GM23338 (cell line): ENCODE data around the gene ABHD18. TPM values are rescaled to one million over a fixed set of nuclear protein-coding genes. Genes with fewer than 3 reads are reported as not detected.
A peak's percentile ranks its signal among the peaks of the same experiment; 100 is the strongest.

Experiments
- ATAC-seq: fragments of 200-7000 bp; cut with Tn5 transposase; 3 replicates; pipeline ENCODE4 v1.9.1; 2020
- DNase-seq: peaks from one replicate; pipeline ENCODE4 v3.0.0-alpha.2; 2015; ENCODE audit warnings: low spot score
- H2AFZ ChIP-seq: fragments of 200-600 bp; sonication (generic); 2 replicates; pipeline ENCODE4 v1.8.0; 2016; ENCODE audit warnings: antibody characterized with exemption, mild to moderate bottlenecking, moderate library complexity
- H3F3A ChIP-seq: fragments of 200-600 bp; sonication (generic); replicated peaks from 2 replicates; pipeline ENCODE4 v1.8.0; 2017; ENCODE audit warnings: antibody characterized with exemption, mixed run types, low read depth
- H3K27ac ChIP-seq: fragments of 200-600 bp; sonication (generic); 2 replicates; pipeline ENCODE4 v1.6.1; 2016; ENCODE audit warnings: low read depth
- H3K27me3 ChIP-seq: fragments of 200-600 bp; sonication (generic); 2 replicates; pipeline ENCODE4 v1.8.0; 2016; ENCODE audit warnings: mild to moderate bottlenecking, mixed run types, moderate library complexity; ENCODE audit not compliant: insufficient read depth
- H3K36me3 ChIP-seq: fragments of 200-600 bp; sonication (generic); 2 replicates; pipeline ENCODE4 v1.8.0; 2016; ENCODE audit warnings: mild to moderate bottlenecking; ENCODE audit not compliant: insufficient read depth
- H3K4me1 ChIP-seq: fragments of 200-600 bp; sonication (generic); 2 replicates; pipeline ENCODE4 v1.8.0; 2016; ENCODE audit warnings: mild to moderate bottlenecking, moderate library complexity; ENCODE audit not compliant: insufficient read depth
- H3K4me2 ChIP-seq: fragments of 200-600 bp; sonication (generic); 2 replicates; pipeline ENCODE4 v1.7.1; 2017; ENCODE audit warnings: mixed run types
- H3K4me3 ChIP-seq: fragments of 200-600 bp; sonication (generic); 2 replicates; pipeline ENCODE4 v1.6.1; 2016; ENCODE audit warnings: mixed run types
- H3K79me2 ChIP-seq: fragments of 200-600 bp; sonication (generic); replicated peaks from 2 replicates; pipeline ENCODE4 v1.8.0; 2017; ENCODE audit warnings: mild to moderate bottlenecking; ENCODE audit not compliant: insufficient read depth
- H3K9me2 ChIP-seq: fragments of 200-600 bp; sonication (generic); 2 replicates; pipeline ENCODE4 v1.8.0; 2017; ENCODE audit not compliant: insufficient read depth
- H4K20me1 ChIP-seq: fragments of 200-600 bp; sonication (generic); replicated peaks from 2 replicates; pipeline ENCODE4 v1.8.0; 2017; ENCODE audit warnings: mild to moderate bottlenecking; ENCODE audit not compliant: insufficient read depth
- H3K27ac Mint-ChIP-seq: 2 replicates; pipeline ENCODE4 v1.8.0; 2020; ENCODE audit warnings: inconsistent platforms, mild to moderate bottlenecking, moderate library complexity, mixed read lengths
- H3K27me3 Mint-ChIP-seq: 3 replicates; pipeline ENCODE4 v1.8.0; 2022; ENCODE audit warnings: low read depth, mild to moderate bottlenecking, moderate library complexity, mixed read lengths, inconsistent platforms; ENCODE audit not compliant: insufficient read depth, poor library complexity
- H3K36me3 Mint-ChIP-seq: 3 replicates; pipeline ENCODE4 v1.8.0; 2021; ENCODE audit warnings: low read depth, mild to moderate bottlenecking, inconsistent platforms, moderate library complexity, mixed read lengths
- H3K4me1 Mint-ChIP-seq: 3 replicates; pipeline ENCODE4 v1.8.0; 2020; ENCODE audit warnings: mild to moderate bottlenecking, inconsistent platforms, mixed read lengths
- H3K4me3 Mint-ChIP-seq: 3 replicates; pipeline ENCODE4 v1.8.0; 2021; ENCODE audit warnings: moderate library complexity, mild to moderate bottlenecking, inconsistent platforms, mixed read lengths
- H3K9me3 Mint-ChIP-seq: 3 replicates; pipeline ENCODE4 v1.8.0; 2020; ENCODE audit warnings: moderate library complexity, mild to moderate bottlenecking, inconsistent platforms, mixed read lengths
- CREB1 ChIP-seq: fragments of 250-450 bp; sonication (Bioruptor Pico); IDR thresholded peaks from 2 replicates; pipeline ENCODE4 v1.5.0; 2020; ENCODE audit warnings: low read depth, mild to moderate bottlenecking, moderate library complexity
- EZH2phosphoT487 ChIP-seq: fragments of 200-600 bp; sonication (generic); IDR thresholded peaks from one replicate; pipeline ENCODE4 v1.8.1; 2018; ENCODE audit warnings: antibody characterized with exemption; ENCODE audit not compliant: unreplicated experiment
- POLR2AphosphoS5 ChIP-seq: IDR thresholded peaks from 2 replicates; pipeline ENCODE4 v1.6.1; 2016; ENCODE audit warnings: antibody characterized with exemption, low read depth
- STAT1 ChIP-seq: IDR thresholded peaks from one replicate; pipeline ENCODE4 v1.6.1; 2016; ENCODE audit warnings: antibody characterized with exemption; ENCODE audit not compliant: unreplicated experiment
- ZNF114 ChIP-seq: fragments of 250-450 bp; sonication (Bioruptor Pico); IDR thresholded peaks from 2 replicates; pipeline ENCODE4 v1.5.0; 2020; ENCODE audit warnings: mild to moderate bottlenecking, moderate library complexity
- ZNF331 ChIP-seq: fragments of 250-450 bp; sonication (Bioruptor Pico); IDR thresholded peaks from 2 replicates; pipeline ENCODE4 v1.5.0; 2020; ENCODE audit warnings: low read depth, mild to moderate bottlenecking, moderate library complexity
- polyA plus RNA-seq: library from polyadenylated mRNA; unstranded; fragments of >200 nt; fragmentation: Nextera tagmentation; extraction: Ambion mirVana; gene quantifications from 2 replicates; pipeline ENCODE4 v1.2.1, GENCODE V29; 2016
- total RNA-seq: library from RNA; depleted of rRNA; stranded (reverse); fragments of >200 nt; shearing (Covaris generic); gene quantifications from 2 replicates; pipeline ENCODE4 v1.2.3, GENCODE V29; 2014
- TF ChIP-seq, protein P1 (sequence below): fragments of 250-450 bp; sonication (Bioruptor Pico); IDR thresholded peaks from 2 replicates; pipeline ENCODE4 v1.5.0; 2020; ENCODE audit warnings: mild to moderate bottlenecking, moderate library complexity
- TF ChIP-seq, protein P2 (sequence below): IDR thresholded peaks from 2 replicates; pipeline ENCODE4 v1.6.1; 2016; ENCODE audit warnings: antibody characterized with exemption
- TF ChIP-seq, protein P3 (sequence below), 2 experiments: fragments of 200-600 bp in 1 of 2; sonication (generic) in 1 of 2; conservative IDR thresholded peaks; 2 replicates each; pipeline versions ENCODE4 v1.5.1 to v1.6.1; 2016 to 2017; ENCODE audit warnings: antibody characterized with exemption in 2 of 2, low read depth in 2 of 2, mild to moderate bottlenecking in 2 of 2, moderate library complexity in 1 of 2
- TF ChIP-seq, protein P4 (sequence below): IDR thresholded peaks from one replicate; pipeline ENCODE4 v1.6.1; 2018; ENCODE audit warnings: antibody characterized with exemption; ENCODE audit not compliant: unreplicated experiment

Gene ABHD18
- total and polyA plus RNA-seq, 2 experiments from 2014 or later: 7.2 to 18.6 TPM

DNA sequence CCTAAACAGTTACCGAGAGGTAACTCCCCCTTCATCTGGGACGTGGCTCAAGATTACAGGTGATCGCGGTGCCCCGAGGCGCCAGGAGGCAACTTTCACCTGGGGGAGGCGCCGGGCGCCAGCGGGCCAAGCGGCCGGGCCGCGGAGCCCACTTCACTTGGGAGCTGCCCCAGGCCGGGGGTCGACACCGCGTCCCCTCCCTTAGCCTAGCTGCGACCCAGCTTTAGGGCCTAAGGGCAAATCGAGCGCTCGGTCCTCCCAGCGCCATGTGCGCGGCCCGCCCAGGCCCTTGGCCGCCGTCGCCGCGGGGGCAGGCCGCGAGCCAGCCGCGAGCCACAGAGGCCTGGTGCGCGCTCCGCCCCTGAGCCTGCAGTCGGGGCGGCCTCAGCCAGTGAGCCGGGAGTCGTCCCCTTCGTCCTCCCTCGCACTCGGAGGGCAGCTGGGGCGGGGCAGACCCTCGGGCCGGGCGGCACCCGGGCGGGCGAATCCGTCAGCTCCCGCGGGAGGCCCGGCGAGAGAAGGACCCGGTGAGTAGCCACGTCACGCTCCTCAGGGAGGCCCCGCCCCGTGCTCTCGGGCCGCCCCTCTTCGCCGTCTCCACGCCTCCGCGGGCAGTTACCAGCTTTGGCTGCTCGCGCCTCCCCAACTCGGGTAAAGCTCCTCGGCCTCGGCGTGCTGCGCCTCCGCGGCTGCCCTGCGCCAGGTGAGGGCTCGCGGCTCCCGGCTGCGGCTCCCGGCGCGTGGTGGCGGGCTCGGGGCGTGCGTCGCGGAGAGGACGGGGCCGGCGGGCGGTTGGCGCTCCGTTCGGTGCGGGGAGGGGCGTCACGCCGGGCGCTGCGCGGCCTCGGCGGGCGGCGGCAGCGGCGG, 95.7 kb downstream of the ABHD18 start, which contains the start of gene LARP1B:
TSS of gene LARP1B (plus strand) at position 614 of the 867 bp plus-strand sequence. CDS start 13,640 bp downstream, outside the sequence.
- Mint-ChIP-seq H3K27me3 (peaks cover 12% of the 10 kb centered on the region), H3K27ac (peak within 1 kb of the TSS; percentile 96), H3K36me3 (no peaks in the 10 kb centered on the region; the same call in 2 of the 3 replicates), H3K4me1 (peaks cover 17% of the 10 kb centered on the region), H3K9me3 (no peaks in the 10 kb centered on the region), H3K4me3 (peak within 1 kb of the TSS; percentile 94)
- H3K27me3 ChIP-seq: no peaks in the 10 kb centered on the region
- H3K9me2 ChIP-seq: no peaks in the 10 kb centered on the region
- peak within 1 kb of the TSS; percentile 90 for H3K27ac ChIP-seq
- ATAC-seq (peak; percentile 85), DNase-seq (peak; percentile 97)
- peaks cover 40% of the 10 kb centered on the region for H3K79me2 ChIP-seq
- peaks cover 11% of the 10 kb centered on the region for H3F3A ChIP-seq
- TF ChIP-seq STAT1 (no peak), CREB1 (CRISPR knock-in tag) (peak; percentile 88), ZNF331 (no peak), ZNF114 (CRISPR knock-in tag) (no peak), EZH2phosphoT487 (no peak), POLR2AphosphoS5 (peak; percentile 91)
- TF ChIP-seq, protein P1, sequence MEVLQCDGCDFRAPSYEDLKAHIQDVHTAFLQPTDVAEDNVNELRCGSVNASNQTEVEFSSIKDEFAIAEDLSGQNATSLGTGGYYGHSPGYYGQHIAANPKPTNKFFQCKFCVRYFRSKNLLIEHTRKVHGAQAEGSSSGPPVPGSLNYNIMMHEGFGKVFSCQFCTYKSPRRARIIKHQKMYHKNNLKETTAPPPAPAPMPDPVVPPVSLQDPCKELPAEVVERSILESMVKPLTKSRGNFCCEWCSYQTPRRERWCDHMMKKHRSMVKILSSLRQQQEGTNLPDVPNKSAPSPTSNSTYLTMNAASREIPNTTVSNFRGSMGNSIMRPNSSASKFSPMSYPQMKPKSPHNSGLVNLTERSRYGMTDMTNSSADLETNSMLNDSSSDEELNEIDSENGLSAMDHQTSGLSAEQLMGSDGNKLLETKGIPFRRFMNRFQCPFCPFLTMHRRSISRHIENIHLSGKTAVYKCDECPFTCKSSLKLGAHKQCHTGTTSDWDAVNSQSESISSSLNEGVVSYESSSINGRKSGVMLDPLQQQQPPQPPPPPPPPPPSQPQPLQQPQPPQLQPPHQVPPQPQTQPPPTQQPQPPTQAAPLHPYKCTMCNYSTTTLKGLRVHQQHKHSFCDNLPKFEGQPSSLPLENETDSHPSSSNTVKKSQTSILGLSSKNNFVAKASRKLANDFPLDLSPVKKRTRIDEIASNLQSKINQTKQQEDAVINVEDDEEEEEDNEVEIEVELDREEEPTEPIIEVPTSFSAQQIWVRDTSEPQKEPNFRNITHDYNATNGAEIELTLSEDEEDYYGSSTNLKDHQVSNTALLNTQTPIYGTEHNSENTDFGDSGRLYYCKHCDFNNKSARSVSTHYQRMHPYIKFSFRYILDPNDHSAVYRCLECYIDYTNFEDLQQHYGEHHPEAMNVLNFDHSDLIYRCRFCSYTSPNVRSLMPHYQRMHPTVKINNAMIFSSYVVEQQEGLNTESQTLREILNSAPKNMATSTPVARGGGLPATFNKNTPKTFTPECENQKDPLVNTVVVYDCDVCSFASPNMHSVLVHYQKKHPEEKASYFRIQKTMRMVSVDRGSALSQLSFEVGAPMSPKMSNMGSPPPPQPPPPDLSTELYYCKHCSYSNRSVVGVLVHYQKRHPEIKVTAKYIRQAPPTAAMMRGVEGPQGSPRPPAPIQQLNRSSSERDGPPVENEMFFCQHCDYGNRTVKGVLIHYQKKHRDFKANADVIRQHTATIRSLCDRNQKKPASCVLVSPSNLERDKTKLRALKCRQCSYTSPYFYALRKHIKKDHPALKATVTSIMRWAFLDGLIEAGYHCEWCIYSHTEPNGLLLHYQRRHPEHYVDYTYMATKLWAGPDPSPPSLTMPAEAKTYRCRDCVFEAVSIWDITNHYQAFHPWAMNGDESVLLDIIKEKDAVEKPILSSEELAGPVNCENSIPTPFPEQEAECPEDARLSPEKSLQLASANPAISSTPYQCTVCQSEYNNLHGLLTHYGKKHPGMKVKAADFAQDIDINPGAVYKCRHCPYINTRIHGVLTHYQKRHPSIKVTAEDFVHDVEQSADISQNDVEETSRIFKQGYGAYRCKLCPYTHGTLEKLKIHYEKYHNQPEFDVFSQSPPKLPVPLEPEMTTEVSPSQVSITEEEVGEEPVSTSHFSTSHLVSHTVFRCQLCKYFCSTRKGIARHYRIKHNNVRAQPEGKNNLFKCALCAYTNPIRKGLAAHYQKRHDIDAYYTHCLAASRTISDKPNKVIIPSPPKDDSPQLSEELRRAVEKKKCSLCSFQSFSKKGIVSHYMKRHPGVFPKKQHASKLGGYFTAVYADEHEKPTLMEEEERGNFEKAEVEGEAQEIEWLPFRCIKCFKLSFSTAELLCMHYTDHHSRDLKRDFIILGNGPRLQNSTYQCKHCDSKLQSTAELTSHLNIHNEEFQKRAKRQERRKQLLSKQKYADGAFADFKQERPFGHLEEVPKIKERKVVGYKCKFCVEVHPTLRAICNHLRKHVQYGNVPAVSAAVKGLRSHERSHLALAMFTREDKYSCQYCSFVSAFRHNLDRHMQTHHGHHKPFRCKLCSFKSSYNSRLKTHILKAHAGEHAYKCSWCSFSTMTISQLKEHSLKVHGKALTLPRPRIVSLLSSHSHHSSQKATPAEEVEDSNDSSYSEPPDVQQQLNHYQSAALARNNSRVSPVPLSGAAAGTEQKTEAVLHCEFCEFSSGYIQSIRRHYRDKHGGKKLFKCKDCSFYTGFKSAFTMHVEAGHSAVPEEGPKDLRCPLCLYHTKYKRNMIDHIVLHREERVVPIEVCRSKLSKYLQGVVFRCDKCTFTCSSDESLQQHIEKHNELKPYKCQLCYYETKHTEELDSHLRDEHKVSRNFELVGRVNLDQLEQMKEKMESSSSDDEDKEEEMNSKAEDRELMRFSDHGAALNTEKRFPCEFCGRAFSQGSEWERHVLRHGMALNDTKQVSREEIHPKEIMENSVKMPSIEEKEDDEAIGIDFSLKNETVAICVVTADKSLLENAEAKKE: no peak
- TF ChIP-seq, protein P2, sequence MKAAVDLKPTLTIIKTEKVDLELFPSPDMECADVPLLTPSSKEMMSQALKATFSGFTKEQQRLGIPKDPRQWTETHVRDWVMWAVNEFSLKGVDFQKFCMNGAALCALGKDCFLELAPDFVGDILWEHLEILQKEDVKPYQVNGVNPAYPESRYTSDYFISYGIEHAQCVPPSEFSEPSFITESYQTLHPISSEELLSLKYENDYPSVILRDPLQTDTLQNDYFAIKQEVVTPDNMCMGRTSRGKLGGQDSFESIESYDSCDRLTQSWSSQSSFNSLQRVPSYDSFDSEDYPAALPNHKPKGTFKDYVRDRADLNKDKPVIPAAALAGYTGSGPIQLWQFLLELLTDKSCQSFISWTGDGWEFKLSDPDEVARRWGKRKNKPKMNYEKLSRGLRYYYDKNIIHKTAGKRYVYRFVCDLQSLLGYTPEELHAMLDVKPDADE: 0 out of 2 replicates have a peak, but pooled peaks have one; percentile 40
- TF ChIP-seq, protein P3, sequence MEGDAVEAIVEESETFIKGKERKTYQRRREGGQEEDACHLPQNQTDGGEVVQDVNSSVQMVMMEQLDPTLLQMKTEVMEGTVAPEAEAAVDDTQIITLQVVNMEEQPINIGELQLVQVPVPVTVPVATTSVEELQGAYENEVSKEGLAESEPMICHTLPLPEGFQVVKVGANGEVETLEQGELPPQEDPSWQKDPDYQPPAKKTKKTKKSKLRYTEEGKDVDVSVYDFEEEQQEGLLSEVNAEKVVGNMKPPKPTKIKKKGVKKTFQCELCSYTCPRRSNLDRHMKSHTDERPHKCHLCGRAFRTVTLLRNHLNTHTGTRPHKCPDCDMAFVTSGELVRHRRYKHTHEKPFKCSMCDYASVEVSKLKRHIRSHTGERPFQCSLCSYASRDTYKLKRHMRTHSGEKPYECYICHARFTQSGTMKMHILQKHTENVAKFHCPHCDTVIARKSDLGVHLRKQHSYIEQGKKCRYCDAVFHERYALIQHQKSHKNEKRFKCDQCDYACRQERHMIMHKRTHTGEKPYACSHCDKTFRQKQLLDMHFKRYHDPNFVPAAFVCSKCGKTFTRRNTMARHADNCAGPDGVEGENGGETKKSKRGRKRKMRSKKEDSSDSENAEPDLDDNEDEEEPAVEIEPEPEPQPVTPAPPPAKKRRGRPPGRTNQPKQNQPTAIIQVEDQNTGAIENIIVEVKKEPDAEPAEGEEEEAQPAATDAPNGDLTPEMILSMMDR (conservative IDR thresholded peaks at IDR 0.05; ENCODE audit: low read depth in 2 of 2): no peak
- TF ChIP-seq, protein P4, sequence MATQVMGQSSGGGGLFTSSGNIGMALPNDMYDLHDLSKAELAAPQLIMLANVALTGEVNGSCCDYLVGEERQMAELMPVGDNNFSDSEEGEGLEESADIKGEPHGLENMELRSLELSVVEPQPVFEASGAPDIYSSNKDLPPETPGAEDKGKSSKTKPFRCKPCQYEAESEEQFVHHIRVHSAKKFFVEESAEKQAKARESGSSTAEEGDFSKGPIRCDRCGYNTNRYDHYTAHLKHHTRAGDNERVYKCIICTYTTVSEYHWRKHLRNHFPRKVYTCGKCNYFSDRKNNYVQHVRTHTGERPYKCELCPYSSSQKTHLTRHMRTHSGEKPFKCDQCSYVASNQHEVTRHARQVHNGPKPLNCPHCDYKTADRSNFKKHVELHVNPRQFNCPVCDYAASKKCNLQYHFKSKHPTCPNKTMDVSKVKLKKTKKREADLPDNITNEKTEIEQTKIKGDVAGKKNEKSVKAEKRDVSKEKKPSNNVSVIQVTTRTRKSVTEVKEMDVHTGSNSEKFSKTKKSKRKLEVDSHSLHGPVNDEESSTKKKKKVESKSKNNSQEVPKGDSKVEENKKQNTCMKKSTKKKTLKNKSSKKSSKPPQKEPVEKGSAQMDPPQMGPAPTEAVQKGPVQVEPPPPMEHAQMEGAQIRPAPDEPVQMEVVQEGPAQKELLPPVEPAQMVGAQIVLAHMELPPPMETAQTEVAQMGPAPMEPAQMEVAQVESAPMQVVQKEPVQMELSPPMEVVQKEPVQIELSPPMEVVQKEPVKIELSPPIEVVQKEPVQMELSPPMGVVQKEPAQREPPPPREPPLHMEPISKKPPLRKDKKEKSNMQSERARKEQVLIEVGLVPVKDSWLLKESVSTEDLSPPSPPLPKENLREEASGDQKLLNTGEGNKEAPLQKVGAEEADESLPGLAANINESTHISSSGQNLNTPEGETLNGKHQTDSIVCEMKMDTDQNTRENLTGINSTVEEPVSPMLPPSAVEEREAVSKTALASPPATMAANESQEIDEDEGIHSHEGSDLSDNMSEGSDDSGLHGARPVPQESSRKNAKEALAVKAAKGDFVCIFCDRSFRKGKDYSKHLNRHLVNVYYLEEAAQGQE: no peak
- peaks cover 6% of the 10 kb centered on the region; the same call in 1 of the 2 replicates for H4K20me1 ChIP-seq
- H2AFZ ChIP-seq: no peak within 1 kb of the TSS; the same call in 1 of the 2 replicates
- H3K36me3 ChIP-seq: no peaks in the 10 kb centered on the region
- H3K4me2 ChIP-seq: peak within 1 kb of the TSS; percentile 81
- H3K4me1 ChIP-seq: peaks cover 16% of the 10 kb centered on the region; the same call in 1 of the 2 replicates
- peak within 1 kb of the TSS; percentile 92 for H3K4me3 ChIP-seq
